IMR-90 (cell line): ENCODE data around the gene SMYD1. TPM values are rescaled to one million over a fixed set of nuclear protein-coding genes. Genes with fewer than 3 reads are reported as not detected.

Experiments used
- ATAC-seq: fragments of 200-7000 bp; cut with Tn5 transposase; 2 replicates; pipeline ENCODE4 v1.9.1; 2020; ENCODE audit warnings: low read depth, mild to moderate bottlenecking, moderate library complexity
- BruUV-seq: library from RNA; stranded (reverse); fragments of 400-500 nt; replicated peaks from 2 replicates; lab custom pipeline; 2021; lab: Mats Ljungman, UMichigan
- CTCF ChIA-PET: fragments of 300-600 bp; formaldehyde crosslinking; extraction: SDS; loops from one replicate; lab custom pipeline; 2021; ENCODE audit warnings: antibody characterized with exemption; lab: Yijun Ruan, JAX
- POLR2A ChIA-PET: fragments of 300-600 bp; sonication (Branson Sonifier 250); formaldehyde crosslinking; loops from one replicate; lab custom pipeline; 2022; ENCODE audit warnings: antibody characterized with exemption; ENCODE audit not compliant: unreplicated experiment; lab: Charles Lee
- DNase-seq: peaks from one replicate; pipeline ENCODE4 v3.0.0; 2013
- H2AFZ ChIP-seq: replicated peaks from 2 replicates; pipeline ENCODE3; 2013; ENCODE audit warnings: low read length, mild to moderate bottlenecking; ENCODE audit not compliant: poor library complexity
- H2AK5ac ChIP-seq: 2 replicates; pipeline ENCODE4 v1.6.1; 2013; ENCODE audit warnings: low read depth, low read length, inconsistent platforms
- H2AK9ac ChIP-seq: replicated peaks from 2 replicates; pipeline ENCODE3; 2013; ENCODE audit warnings: mild to moderate bottlenecking, low read depth, low read length, moderate library complexity; ENCODE audit not compliant: poor library complexity
- H2BK120ac ChIP-seq: 2 replicates; pipeline ENCODE4 v1.6.1; 2013; ENCODE audit warnings: low read depth, low read length, inconsistent platforms
- H2BK15ac ChIP-seq: 3 replicates; pipeline ENCODE4 v1.6.1; 2013; ENCODE audit warnings: low read depth, low read length, inconsistent platforms
- H2BK20ac ChIP-seq: 2 replicates; pipeline ENCODE4 v1.6.1; 2013; ENCODE audit warnings: low read depth, mild to moderate bottlenecking, inconsistent platforms, low read length, moderate library complexity
- H2BK5ac ChIP-seq: 2 replicates; pipeline ENCODE4 v1.6.1; 2013; ENCODE audit warnings: mild to moderate bottlenecking, low read depth, low read length, inconsistent platforms; ENCODE audit not compliant: poor library complexity, severe bottlenecking
- H3K14ac ChIP-seq: replicated peaks from 2 replicates; pipeline ENCODE4 v1.6.1; 2013; ENCODE audit warnings: low read depth, low read length, inconsistent platforms
- H3K18ac ChIP-seq: 2 replicates; pipeline ENCODE4 v1.6.1; 2013; ENCODE audit warnings: low read depth, low read length, control low read depth
- H3K23ac ChIP-seq: 2 replicates; pipeline ENCODE4 v1.6.1; 2013; ENCODE audit warnings: low read depth, low read length, inconsistent platforms
- H3K27ac ChIP-seq: 2 replicates; pipeline ENCODE4 v1.5.1; 2013; ENCODE audit warnings: mild to moderate bottlenecking, control low read depth, low read length; ENCODE audit not compliant: insufficient read depth
- H3K27me3 ChIP-seq: 2 replicates; pipeline ENCODE4 v1.6.1; 2013; ENCODE audit warnings: low read length; ENCODE audit not compliant: control insufficient read depth, insufficient read depth
- H3K36me3 ChIP-seq: 2 replicates; pipeline ENCODE4 v1.6.1; 2013; ENCODE audit warnings: low read length, mixed read lengths; ENCODE audit not compliant: control insufficient read depth, insufficient read depth
- H3K4ac ChIP-seq: 2 replicates; pipeline ENCODE4 v1.6.1; 2013; ENCODE audit warnings: low read depth, low read length, inconsistent platforms
- H3K4me1 ChIP-seq: 2 replicates; pipeline ENCODE4 v1.6.1; 2013; ENCODE audit warnings: low read length, mixed read lengths; ENCODE audit not compliant: control insufficient read depth, insufficient read depth
- H3K4me2 ChIP-seq: 2 replicates; pipeline ENCODE4 v1.6.1; 2013; ENCODE audit warnings: low read depth, mild to moderate bottlenecking, control low read depth, low read length, moderate library complexity
- H3K4me3 ChIP-seq: 2 replicates; pipeline ENCODE4 v1.5.1; 2013; ENCODE audit warnings: low read depth, mild to moderate bottlenecking, control low read depth, low read length, moderate library complexity; ENCODE audit not compliant: insufficient read depth
- H3K56ac ChIP-seq: 2 replicates; pipeline ENCODE4 v1.6.1; 2013; ENCODE audit warnings: low read length, inconsistent platforms; ENCODE audit not compliant: insufficient read depth; ENCODE audit errors: extremely low read depth
- H3K79me1 ChIP-seq, 2 experiments: 2 replicates each; pipeline ENCODE4 v1.6.1; 2013; ENCODE audit warnings: low read length in 2 of 2, inconsistent platforms in 1 of 2, low read depth in 1 of 2
- H3K9ac ChIP-seq: 2 replicates; pipeline ENCODE4 v1.6.1; 2013; ENCODE audit warnings: low read depth, low read length, control low read depth
- H3K9me1 ChIP-seq: 2 replicates; pipeline ENCODE4 v1.6.1; 2013; ENCODE audit warnings: low read length, inconsistent platforms; ENCODE audit not compliant: insufficient read depth
- H3K9me3 ChIP-seq: 2 replicates; pipeline ENCODE4 v1.6.1; 2013; ENCODE audit warnings: low read length; ENCODE audit not compliant: control insufficient read depth, insufficient read depth
- H4K20me1 ChIP-seq: 2 replicates; pipeline ENCODE4 v1.6.1; 2013; ENCODE audit warnings: low read length, inconsistent platforms; ENCODE audit not compliant: insufficient read depth
- H4K5ac ChIP-seq: 2 replicates; pipeline ENCODE4 v1.6.1; 2013; ENCODE audit warnings: mild to moderate bottlenecking, low read depth, low read length, control low read depth
- H4K8ac ChIP-seq, 2 experiments: 2 replicates each; pipeline ENCODE4 v1.6.1; 2013; ENCODE audit warnings: low read depth in 2 of 2, low read length in 2 of 2, control low read depth in 1 of 2, inconsistent platforms in 1 of 2
- H4K91ac ChIP-seq: 2 replicates; pipeline ENCODE4 v1.6.1; 2013; ENCODE audit warnings: low read depth, low read length, inconsistent platforms; ENCODE audit not compliant: insufficient read depth
- BHLHE40 ChIP-seq: fragments of 150-350 bp; IDR thresholded peaks from 2 replicates; pipeline ENCODE4 v1.6.1; 2016; ENCODE audit warnings: mild to moderate bottlenecking, low read depth, low read length
- CEBPB ChIP-seq: IDR thresholded peaks from 2 replicates; pipeline ENCODE4 v1.6.1; 2012; ENCODE audit warnings: low read depth, low read length, improper control_type of control experiment
- CHD1 ChIP-seq: IDR thresholded peaks from 2 replicates; pipeline ENCODE4 v1.6.1; 2012; ENCODE audit warnings: low read depth, low read length, improper control_type of control experiment
- CTCF ChIP-seq: conservative IDR thresholded peaks from 2 replicates; pipeline ENCODE4 v1.5.1; 2012; ENCODE audit warnings: mild to moderate bottlenecking, low read depth, low read length, improper control_type of control experiment
- FOS ChIP-seq: fragments of 150-350 bp; IDR thresholded peaks from 2 replicates; pipeline ENCODE4 v1.6.1; 2016; ENCODE audit warnings: low read depth, low read length
- MAFK ChIP-seq: IDR thresholded peaks from 2 replicates; pipeline ENCODE4 v1.6.1; 2012; ENCODE audit warnings: low read depth, low read length, improper control_type of control experiment
- MAZ ChIP-seq: IDR thresholded peaks from 2 replicates; pipeline ENCODE4 v1.6.1; 2012; ENCODE audit warnings: low read depth, mild to moderate bottlenecking, low read length, improper control_type of control experiment, moderate library complexity, borderline replicate concordance
- MXI1 ChIP-seq: IDR thresholded peaks from 2 replicates; pipeline ENCODE4 v1.6.1; 2012; ENCODE audit warnings: low read depth, mild to moderate bottlenecking, low read length, moderate library complexity, borderline replicate concordance
- NFE2L2 ChIP-seq: fragments of 150-350 bp; IDR thresholded peaks from 2 replicates; pipeline ENCODE4 v1.6.1; 2016; ENCODE audit warnings: low read depth, mild to moderate bottlenecking, low read length
- POLR2A ChIP-seq: IDR thresholded peaks from 2 replicates; pipeline ENCODE4 v1.6.1; 2012; ENCODE audit warnings: mild to moderate bottlenecking, low read depth, low read length
- RAD21 ChIP-seq: IDR thresholded peaks from 2 replicates; pipeline ENCODE4 v1.6.1; 2012; ENCODE audit warnings: low read length, improper control_type of control experiment
- RCOR1 ChIP-seq: IDR thresholded peaks from 2 replicates; pipeline ENCODE4 v1.6.1; 2012; ENCODE audit warnings: mild to moderate bottlenecking, low read length, improper control_type of control experiment; ENCODE audit not compliant: insufficient replicate concordance
- RFX5 ChIP-seq: IDR thresholded peaks from 2 replicates; pipeline ENCODE4 v1.8.0; 2012; ENCODE audit warnings: low read depth, mild to moderate bottlenecking, low read length, moderate library complexity
- SMC3 ChIP-seq: fragments of 150-350 bp; IDR thresholded peaks from 2 replicates; pipeline ENCODE4 v1.6.1; 2016; ENCODE audit warnings: low read depth, mild to moderate bottlenecking, antibody characterized with exemption, low read length, moderate library complexity
- WGBS, 2 experiments: methylation state at CpG; one replicate each; pipeline versions ENCODE4 v1.1.5 to v1.1.7; 2013; ENCODE audit warnings: missing lambda C conversion rate in 2 of 2; ENCODE audit not compliant: insufficient read length in 1 of 2; ENCODE audit errors: extremely low coverage in 2 of 2; 5-methylcytosine and 5-hydroxymethylcytosine counted together
- dilution Hi-C: fragments of 300-500 bp; cut with HindIII; formaldehyde crosslinking; loops from one replicate; pipeline ENCODE4 v1.14.3; 2018; ENCODE audit warnings: low sequenced_read_pairs; ENCODE audit not compliant: unreplicated experiment
- in situ Hi-C: fragments of 300-500 bp; cut with MboI; formaldehyde crosslinking; loops from 3 replicates; pipeline ENCODE4 v1.14.3; 2019; ENCODE audit warnings: low sequenced_read_pairs, inconsistent platforms, mixed read lengths
- intact Hi-C: fragments of 100-400 bp; cut with micrococcal nuclease; formaldehyde crosslinking; loops from 2 replicates; pipeline ENCODE4 v1.10.0; 2022
- polyA plus RNA-seq, 3 experiments: library from polyadenylated mRNA; depleted of rRNA; stranded (reverse); fragments of >200 nt; gene quantifications; 2 replicates each; pipeline ENCODE4 v1.2.3, GENCODE V29; 2012; ENCODE audit warnings: low replicate concordance in 1 of 3
- total RNA-seq: library from RNA; depleted of rRNA; stranded (reverse); fragments of >200 nt; gene quantifications from 2 replicates; pipeline ENCODE4 v1.2.3, GENCODE V29; 2012
- TF ChIP-seq, protein P1 (sequence below): fragments of 150-350 bp; IDR thresholded peaks from 2 replicates; pipeline ENCODE4 v1.6.1; 2017; ENCODE audit warnings: mild to moderate bottlenecking, antibody characterized with exemption, low read length, low read depth
- TF ChIP-seq, protein P2 (sequence below): fragments of 150-350 bp; IDR thresholded peaks from 2 replicates; pipeline ENCODE4 v1.6.1; 2016; ENCODE audit warnings: low read depth, mild to moderate bottlenecking, low read length, moderate library complexity, borderline replicate concordance

SMYD1 gene
- total and polyA plus RNA-seq, 2 of the 4 experiments (the other 2 are of a cell fraction), result not detected

GRCh38 chr2:88081924-88082608 is 14.4 kb downstream of the SMYD1 start:
- no TSS peak for BruUV-seq
- H2AK5ac ChIP-seq, result no peak overlapping the region
- no peak overlapping the region for H3K4me3 ChIP-seq
- no peak overlapping the region for H2AK9ac ChIP-seq
- no peak overlapping the region for H3K56ac ChIP-seq
- H2BK5ac ChIP-seq, result no peak overlapping the region
- no peaks in the 10 kb centered on the region for H3K79me1 ChIP-seq
- no peak overlapping the region for H2BK20ac ChIP-seq
- no CpG with 5 or more reads among the region's 4 CpGs for WGBS, 2 experiments
- ChIA-PET POLR2A (interaction anchor here (0.6 kb wide), 1 partner anchor 37 kb away, joined by 3 read pairs; no protein-coding TSS in a partner anchor), CTCF (no interaction called here)
- no peak overlapping the region for H3K4ac ChIP-seq
- H3K9me3 ChIP-seq, result no peaks in the 10 kb centered on the region
- in situ Hi-C loops (no loop called here), intact Hi-C loops (no loop called here), dilution Hi-C loops (no loop called here)
- H3K23ac ChIP-seq, result no peak overlapping the region
- H3K18ac ChIP-seq, result no peak overlapping the region
- no peak for TF ChIP-seq FOS
- no peak for TF ChIP-seq NFE2L2
- TF ChIP-seq MAZ, result no peak
- TF ChIP-seq CEBPB, result no peak
- TF ChIP-seq, protein P1, sequence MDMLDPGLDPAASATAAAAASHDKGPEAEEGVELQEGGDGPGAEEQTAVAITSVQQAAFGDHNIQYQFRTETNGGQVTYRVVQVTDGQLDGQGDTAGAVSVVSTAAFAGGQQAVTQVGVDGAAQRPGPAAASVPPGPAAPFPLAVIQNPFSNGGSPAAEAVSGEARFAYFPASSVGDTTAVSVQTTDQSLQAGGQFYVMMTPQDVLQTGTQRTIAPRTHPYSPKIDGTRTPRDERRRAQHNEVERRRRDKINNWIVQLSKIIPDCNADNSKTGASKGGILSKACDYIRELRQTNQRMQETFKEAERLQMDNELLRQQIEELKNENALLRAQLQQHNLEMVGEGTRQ, result no peak
- TF ChIP-seq MAFK, result no peak
- no peak for TF ChIP-seq BHLHE40
- no peak for TF ChIP-seq CHD1
- TF ChIP-seq SMC3, result no peak
- TF ChIP-seq, protein P2, sequence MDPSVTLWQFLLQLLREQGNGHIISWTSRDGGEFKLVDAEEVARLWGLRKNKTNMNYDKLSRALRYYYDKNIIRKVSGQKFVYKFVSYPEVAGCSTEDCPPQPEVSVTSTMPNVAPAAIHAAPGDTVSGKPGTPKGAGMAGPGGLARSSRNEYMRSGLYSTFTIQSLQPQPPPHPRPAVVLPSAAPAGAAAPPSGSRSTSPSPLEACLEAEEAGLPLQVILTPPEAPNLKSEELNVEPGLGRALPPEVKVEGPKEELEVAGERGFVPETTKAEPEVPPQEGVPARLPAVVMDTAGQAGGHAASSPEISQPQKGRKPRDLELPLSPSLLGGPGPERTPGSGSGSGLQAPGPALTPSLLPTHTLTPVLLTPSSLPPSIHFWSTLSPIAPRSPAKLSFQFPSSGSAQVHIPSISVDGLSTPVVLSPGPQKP, result no peak
- TF ChIP-seq RFX5, result no peak
- no peak for TF ChIP-seq RCOR1
- no peak for TF ChIP-seq MXI1
- no peak for TF ChIP-seq POLR2A
- TF ChIP-seq RAD21, result no peak
- TF ChIP-seq CTCF, result no peak
- H3K9me1 ChIP-seq, result no peaks in the 10 kb centered on the region
- H3K27me3 ChIP-seq, result peaks cover 21% of the 10 kb centered on the region
- no peak overlapping the region for H2BK120ac ChIP-seq
- no peak overlapping the region for H3K27ac ChIP-seq
- H3K14ac ChIP-seq, result no peak overlapping the region
- H3K9ac ChIP-seq, result no peak overlapping the region
- H3K4me2 ChIP-seq, result no peak overlapping the region
- ATAC-seq, result no peak
- no peak overlapping the region for H2BK15ac ChIP-seq
- H2AFZ ChIP-seq, result no peak overlapping the region
- no peak for DNase-seq
- no peaks in the 10 kb centered on the region for H3K4me1 ChIP-seq
- H4K20me1 ChIP-seq, result no peaks in the 10 kb centered on the region
- H4K5ac ChIP-seq, result no peak overlapping the region
- no peaks in the 10 kb centered on the region for H3K36me3 ChIP-seq
- H4K8ac ChIP-seq, result no peak overlapping the region
- H4K91ac ChIP-seq, result no peak overlapping the region
